ENCODE measurements around the gene CDK5R1. TPM values are rescaled to one million over a fixed set of nuclear protein-coding genes. Genes with fewer than 3 reads are reported as not detected.
A peak's percentile ranks its signal among the peaks of the same experiment; 100 is the strongest.

Gene CDK5R1
- total RNA-seq, 4 donors from 2014 or later = 1.3 to 41.2 (median 2.4) TPM

DNA sequence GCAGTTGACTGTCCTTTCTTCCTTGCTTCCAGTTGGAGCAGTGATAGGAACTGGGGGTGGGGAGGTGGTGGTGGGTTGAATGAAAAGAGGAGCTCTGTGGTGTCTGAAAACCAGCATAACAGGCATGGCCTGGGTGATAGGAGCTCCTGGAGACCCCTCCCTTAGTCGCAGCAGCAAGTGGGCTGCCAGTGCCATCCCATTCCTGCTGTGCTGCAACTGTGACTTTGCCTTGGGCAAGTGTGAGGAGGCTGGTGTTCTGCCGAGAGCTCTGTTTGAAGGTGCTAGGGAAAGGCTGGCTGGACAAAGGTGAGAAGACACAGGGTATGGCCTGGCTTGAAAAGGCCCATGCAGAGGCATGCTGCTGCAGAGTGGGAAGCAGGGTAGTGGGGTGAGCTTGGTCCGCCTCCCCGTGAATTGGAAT, 2.7 kb upstream of the CDK5R1 start:
- WGBS, 2 donors (ENCODE audit: low coverage in 1 of 2) = 97 to 100% methylated on average over 2 to 4 of the region's 4 CpGs
- Histone ChIP-seq H3K4me1 (peaks cover 0 to 24% (median 11%) of the 10 kb centered on the region in 4 donors), H3K9me3 (no peaks in the 10 kb centered on the region), H3K27ac (peak overlapping the region in 2 of 4 donors; percentile 6 to 28), H3K36me3 (peaks cover 0 to 24% (median 13%) of the 10 kb centered on the region in 4 donors), H3K4me3 (no peak overlapping the region), H3K27me3 (no peaks in the 10 kb centered on the region)
- DNase-seq = no peak
- in situ Hi-C loops (cut with MboI; ENCODE audit: low pct_ligation_motif_present in 1 of 4, low pct_unique_long_range_greater_than_20kb in 1 of 4, low sequenced_read_pairs in 3 of 4) (loop anchor here in 2 of 4 donors (25.0 kb wide), 2 partner anchors 278 to 428 kb away; no protein-coding TSS in a partner anchor), intact Hi-C loops (cut with DNase I; ENCODE audit: low total_unique reads) (loop anchor here (10.0 kb wide), 1 partner anchor 271 kb away; no protein-coding TSS in a partner anchor)
- TF ChIP-seq POLR2AphosphoS5 (IDR thresholded peaks at IDR 0.05) = no peak
- TF ChIP-seq POLR2A (IDR thresholded peaks at IDR 0.05) = no peak
- TF ChIP-seq EP300 (IDR thresholded peaks at IDR 0.05; ENCODE audit: low read depth) = no peak
- TF ChIP-seq, protein P1, sequence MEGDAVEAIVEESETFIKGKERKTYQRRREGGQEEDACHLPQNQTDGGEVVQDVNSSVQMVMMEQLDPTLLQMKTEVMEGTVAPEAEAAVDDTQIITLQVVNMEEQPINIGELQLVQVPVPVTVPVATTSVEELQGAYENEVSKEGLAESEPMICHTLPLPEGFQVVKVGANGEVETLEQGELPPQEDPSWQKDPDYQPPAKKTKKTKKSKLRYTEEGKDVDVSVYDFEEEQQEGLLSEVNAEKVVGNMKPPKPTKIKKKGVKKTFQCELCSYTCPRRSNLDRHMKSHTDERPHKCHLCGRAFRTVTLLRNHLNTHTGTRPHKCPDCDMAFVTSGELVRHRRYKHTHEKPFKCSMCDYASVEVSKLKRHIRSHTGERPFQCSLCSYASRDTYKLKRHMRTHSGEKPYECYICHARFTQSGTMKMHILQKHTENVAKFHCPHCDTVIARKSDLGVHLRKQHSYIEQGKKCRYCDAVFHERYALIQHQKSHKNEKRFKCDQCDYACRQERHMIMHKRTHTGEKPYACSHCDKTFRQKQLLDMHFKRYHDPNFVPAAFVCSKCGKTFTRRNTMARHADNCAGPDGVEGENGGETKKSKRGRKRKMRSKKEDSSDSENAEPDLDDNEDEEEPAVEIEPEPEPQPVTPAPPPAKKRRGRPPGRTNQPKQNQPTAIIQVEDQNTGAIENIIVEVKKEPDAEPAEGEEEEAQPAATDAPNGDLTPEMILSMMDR (IDR thresholded peaks at IDR 0.05) = no peak

DNA sequence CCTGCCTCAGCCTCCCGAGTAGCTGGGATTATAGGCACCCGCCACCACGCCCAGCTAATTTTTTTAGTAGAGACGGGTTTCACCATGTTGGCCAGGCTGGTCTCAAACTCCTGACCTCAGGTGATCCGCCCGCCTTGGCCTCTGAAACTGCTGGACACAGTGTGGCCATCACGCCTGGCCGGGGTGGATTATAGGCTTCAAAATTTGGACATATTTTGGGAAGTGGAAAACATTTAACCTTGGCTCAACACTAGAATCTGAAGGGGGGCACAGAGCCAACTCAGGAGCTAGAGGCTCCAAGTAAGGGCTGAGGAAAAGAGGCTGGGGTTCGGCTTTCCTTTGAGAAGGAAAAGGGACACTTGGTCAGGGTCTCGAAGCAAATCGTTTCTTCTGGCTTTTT, 2.2 kb upstream of the CDK5R1 start:
- no peak overlapping the region for H3K27ac ChIP-seq
- in situ Hi-C loops (cut with MboI; ENCODE audit: low pct_ligation_motif_present in 1 of 4, low pct_unique_long_range_greater_than_20kb in 1 of 4, low sequenced_read_pairs in 3 of 4) = loop anchor here in 2 of 4 donors (25.0 kb wide), 2 partner anchors 278 to 428 kb away; no protein-coding TSS in a partner anchor
- WGBS, 2 donors (ENCODE audit: low coverage in 1 of 2) = 77 to 82% methylated on average over 3 to 11 of the region's 11 CpGs

DNA sequence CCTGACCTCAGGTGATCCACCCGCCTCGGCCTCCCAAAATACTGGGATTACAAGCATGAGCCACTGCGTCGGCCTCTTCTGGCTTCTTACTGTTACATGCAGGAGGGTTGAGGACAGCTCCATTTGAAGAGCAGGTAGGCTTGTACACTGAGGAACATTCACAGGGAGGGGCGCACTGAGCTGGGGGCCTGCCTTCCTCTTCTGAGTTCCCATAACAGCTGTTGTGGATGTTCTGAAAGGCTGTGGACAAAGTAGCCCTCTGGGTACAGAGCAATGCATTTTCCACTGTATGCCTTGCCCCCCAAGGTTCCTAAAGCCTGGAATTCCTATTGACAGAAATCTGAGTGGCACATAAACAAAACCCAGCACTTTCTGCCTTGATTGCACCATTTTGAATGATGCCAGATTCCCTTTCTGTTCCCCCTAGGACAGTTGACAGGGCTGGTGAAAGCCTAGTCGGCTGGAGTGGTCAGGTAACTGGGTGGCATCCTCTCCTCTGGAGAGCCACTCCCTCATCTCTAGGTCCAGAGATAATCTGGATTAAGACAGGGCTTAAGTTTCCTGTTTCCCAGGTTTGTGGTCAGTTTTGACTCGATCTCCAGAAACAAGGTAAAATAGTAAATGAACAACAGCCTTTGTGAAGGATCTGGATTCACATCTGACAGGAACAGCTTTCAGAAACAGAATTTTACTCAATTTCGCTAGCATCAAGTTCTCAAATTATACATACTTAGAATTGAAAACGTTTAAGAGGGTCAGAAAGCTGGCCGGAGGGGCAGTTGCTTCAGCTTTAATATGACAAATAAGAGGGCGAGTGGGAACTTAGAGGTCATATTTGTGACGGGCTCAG, 1.3 kb upstream of the CDK5R1 start:
- in situ Hi-C loops (cut with MboI; ENCODE audit: low pct_ligation_motif_present in 1 of 4, low pct_unique_long_range_greater_than_20kb in 1 of 4, low sequenced_read_pairs in 3 of 4) = loop anchor here in 2 of 4 donors (25.0 kb wide), 2 partner anchors 277 to 427 kb away; no protein-coding TSS in a partner anchor
- 57 to 80% methylated on average over 5 to 12 of the region's 12 CpGs for WGBS, 2 donors (ENCODE audit: low coverage in 1 of 2)

More for the DNA sequence above, 2.2 kb upstream of the CDK5R1 start:
- Histone ChIP-seq H3K4me1 (peaks cover 0 to 24% (median 11%) of the 10 kb centered on the region in 4 donors), H3K9me3 (no peaks in the 10 kb centered on the region), H3K36me3 (peaks cover 0 to 19% (median 10%) of the 10 kb centered on the region in 4 donors), H3K4me3 (no peak overlapping the region), H3K27me3 (no peaks in the 10 kb centered on the region)
- DNase-seq = no peak
- intact Hi-C loops (cut with DNase I; ENCODE audit: low total_unique reads) = loop anchor here (10.0 kb wide), 1 partner anchor 270 kb away; no protein-coding TSS in a partner anchor
- TF ChIP-seq, protein P1 (IDR thresholded peaks at IDR 0.05) = no peak
- no peak for TF ChIP-seq POLR2AphosphoS5 (IDR thresholded peaks at IDR 0.05)
- TF ChIP-seq POLR2A (IDR thresholded peaks at IDR 0.05) = no peak
- no peak for TF ChIP-seq EP300 (IDR thresholded peaks at IDR 0.05; ENCODE audit: low read depth)

More for the DNA sequence above, 1.3 kb upstream of the CDK5R1 start:
- Histone ChIP-seq H3K27ac (peak overlapping the region; percentile 50 to 67 (median 64)), H3K27me3 (no peaks in the 10 kb centered on the region), H3K4me1 (peaks cover 0 to 24% (median 11%) of the 10 kb centered on the region in 4 donors), H3K4me3 (peak overlapping the region in 2 of 4 donors; percentile 58 to 59), H3K36me3 (peaks cover 0 to 14% (median 4%) of the 10 kb centered on the region in 4 donors), H3K9me3 (no peaks in the 10 kb centered on the region)
- TF ChIP-seq POLR2AphosphoS5 (IDR thresholded peaks at IDR 0.05) (no peak), EP300 (IDR thresholded peaks at IDR 0.05; ENCODE audit: low read depth) (no peak)
- TF ChIP-seq, protein P1 (IDR thresholded peaks at IDR 0.05) = no peak
- intact Hi-C loops (cut with DNase I; ENCODE audit: low total_unique reads) = loop anchor here (10.0 kb wide), 1 partner anchor 269 kb away; no protein-coding TSS in a partner anchor
- no peak for DNase-seq

All from transverse colon (tissue), 4 donors.